HL-60/S4 (cell line): ENCODE results near the gene INPP1.
"Not testable (repeated sequence)": the region's sequence is repeated elsewhere in the genome, so short reads cannot be mapped to it uniquely, and the experiment has no call there.

Source experiments
- in situ Hi-C: fragments of 300-500 bp; cut with MboI; formaldehyde crosslinking; loops from 2 replicates; pipeline ENCODE4 v1.14.3; 2022; ENCODE audit warnings: low sequenced_read_pairs

The INPP1 gene

GRCh38 chr2:190343536-190344275, at the start of gene INPP1:
Gene INPP1, plus strand, starts transcription at chr2:190343589. Its CDS starts 16,514 bp downstream, at chr2:190360103.
- in situ Hi-C loops, result no loop called here

GRCh38 chr2:190297880-190298279, 45.5 kb upstream of the INPP1 start:
- in situ Hi-C loops, result not testable (repeated sequence)

GRCh38 chr2:190301032-190301431, 42.4 kb upstream of the INPP1 start:
- in situ Hi-C loops, result no loop called here

GRCh38 chr2:190302052-190302451, 41.3 kb upstream of the INPP1 start:
- in situ Hi-C loops, result no loop called here

- in situ Hi-C loops, result no loop called here
Observed at GRCh38 chr2:190303647-190304046, 39.7 kb upstream of the INPP1 start.

GRCh38 chr2:190304404-190304803, 39.0 kb upstream of the INPP1 start:
- in situ Hi-C loops, result no loop called here

GRCh38 chr2:190308031-190308430, 35.4 kb upstream of the INPP1 start:
- in situ Hi-C loops, result no loop called here

GRCh38 chr2:190311893-190312634, 31.3 kb upstream of the INPP1 start:
- in situ Hi-C loops, result no loop called here

GRCh38 chr2:190312635-190313025, 30.8 kb upstream of the INPP1 start:
- in situ Hi-C loops, result not testable (repeated sequence)

GRCh38 chr2:190313880-190314279, 29.5 kb upstream of the INPP1 start:
- in situ Hi-C loops, result no loop called here

GRCh38 chr2:190315273-190315672, 28.1 kb upstream of the INPP1 start:
- in situ Hi-C loops, result no loop called here

GRCh38 chr2:190318514-190318913, 24.9 kb upstream of the INPP1 start:
- in situ Hi-C loops, result no loop called here

- in situ Hi-C loops, result no loop called here
Observed at GRCh38 chr2:190318931-190319554, 24.3 kb upstream of the INPP1 start.

- in situ Hi-C loops, result no loop called here
Observed at GRCh38 chr2:190319555-190320498, 23.6 kb upstream of the INPP1 start, which contains the start of gene HIBCH. Gene HIBCH, minus strand, starts transcription at chr2:190319826. Its CDS starts 76 bp downstream, at chr2:190319750.

- in situ Hi-C loops, result no loop called here
Observed at GRCh38 chr2:190320696-190321095, 22.7 kb upstream of the INPP1 start.

GRCh38 chr2:190323406-190323805, 20.0 kb upstream of the INPP1 start:
- in situ Hi-C loops, result no loop called here

- in situ Hi-C loops, result no loop called here
Observed at GRCh38 chr2:190325588-190325987, 17.8 kb upstream of the INPP1 start.

- in situ Hi-C loops, result no loop called here
Observed at GRCh38 chr2:190327867-190328572, 15.4 kb upstream of the INPP1 start.

- in situ Hi-C loops, result no loop called here
Observed at GRCh38 chr2:190328573-190329147, 14.7 kb upstream of the INPP1 start.

- in situ Hi-C loops, result no loop called here
Observed at GRCh38 chr2:190333395-190333794, 10.0 kb upstream of the INPP1 start.
